PC-3 (cell line): Measurements from ENCODE around the gene ACOT13. TPM values are rescaled to one million over a fixed set of nuclear protein-coding genes. Genes with fewer than 3 reads are reported as not detected.

ENCODE experiments used
- ATAC-seq: fragments of 200-7000 bp; cut with Tn5 transposase; 2 replicates; pipeline ENCODE4 v1.9.1; 2020; ENCODE audit warnings: mild to moderate bottlenecking, moderate library complexity
- BruUV-seq: library from RNA; stranded (reverse); fragments of 400-500 nt; replicated peaks from 2 replicates; lab custom pipeline; 2021; lab: Mats Ljungman, UMichigan
- CTCF ChIA-PET: fragments of 300-600 bp; sonication (Branson Sonifier 250); formaldehyde crosslinking; loops from one replicate; lab custom pipeline; 2022; ENCODE audit warnings: antibody characterized with exemption; lab: Charles Lee
- POLR2A ChIA-PET: fragments of 300-600 bp; sonication (Branson Sonifier 250); formaldehyde crosslinking; loops from one replicate; lab custom pipeline; 2022; ENCODE audit warnings: antibody characterized with exemption; ENCODE audit not compliant: unreplicated experiment; lab: Charles Lee
- DNase-seq: peaks from one replicate; pipeline ENCODE4 v3.0.0-alpha.2; 2015
- H2AFZ ChIP-seq: fragments of 300-600 bp; sonication (generic); 2 replicates; pipeline ENCODE4 v1.6.0; 2016; ENCODE audit warnings: antibody characterized with exemption, low read length
- H3F3A ChIP-seq: fragments of 300-600 bp; sonication (generic); one replicate; pipeline ENCODE4 v1.6.0; 2017; ENCODE audit warnings: antibody characterized with exemption, low read length, control low read depth, mild to moderate bottlenecking; ENCODE audit not compliant: unreplicated experiment
- H3K27ac ChIP-seq: fragments of 300-600 bp; sonication (generic); 2 replicates; pipeline ENCODE4 v1.5.1; 2016; ENCODE audit warnings: mild to moderate bottlenecking, low read length
- H3K27me3 ChIP-seq: fragments of 300-600 bp; sonication (generic); 2 replicates; pipeline ENCODE4 v1.6.1; 2016; ENCODE audit warnings: low read length, mixed read lengths
- H3K36me3 ChIP-seq: fragments of 300-600 bp; sonication (generic); 2 replicates; pipeline ENCODE4 v1.6.1; 2016; ENCODE audit warnings: low read depth, mixed run types, low read length, mixed read lengths
- H3K4me1 ChIP-seq: fragments of 300-600 bp; sonication (generic); 2 replicates; pipeline ENCODE4 v1.5.1; 2016; ENCODE audit warnings: low read length; ENCODE audit not compliant: insufficient read depth
- H3K4me2 ChIP-seq: fragments of 300-600 bp; sonication (generic); 2 replicates; pipeline ENCODE4 v1.6.0; 2016; ENCODE audit warnings: low read length
- H3K4me3 ChIP-seq: fragments of 300-600 bp; sonication (generic); 2 replicates; pipeline ENCODE4 v1.5.1; 2016; ENCODE audit warnings: mild to moderate bottlenecking, low read length, mixed read lengths
- H3K79me2 ChIP-seq: fragments of 300-600 bp; sonication (generic); 2 replicates; pipeline ENCODE4 v1.6.1; 2017; ENCODE audit warnings: low read length, mixed read lengths
- H3K9ac ChIP-seq: fragments of 300-600 bp; sonication (generic); 2 replicates; pipeline ENCODE4 v1.6.0; 2016; ENCODE audit warnings: mild to moderate bottlenecking, low read length
- H3K9me2 ChIP-seq: fragments of 300-600 bp; sonication (generic); replicated peaks from 2 replicates; pipeline ENCODE4 v1.6.1; 2016; ENCODE audit warnings: mixed run types, low read length, mixed read lengths
- H3K9me3 ChIP-seq: fragments of 300-600 bp; sonication (generic); 2 replicates; pipeline ENCODE4 v1.6.1; 2016; ENCODE audit warnings: low read length, mixed read lengths
- H4K20me1 ChIP-seq: fragments of 300-600 bp; sonication (generic); 2 replicates; pipeline ENCODE4 v1.6.1; 2016; ENCODE audit warnings: low read length, mixed read lengths
- EZH2 ChIP-seq: fragments of 300-600 bp; sonication (generic); IDR thresholded peaks from one replicate; pipeline ENCODE4 v1.6.1; 2017; ENCODE audit warnings: antibody characterized with exemption, mild to moderate bottlenecking, low read length; ENCODE audit not compliant: unreplicated experiment
- EZH2phosphoT487 ChIP-seq: fragments of 300-600 bp; sonication (generic); IDR thresholded peaks from 2 replicates; pipeline ENCODE4 v1.6.1; 2018; ENCODE audit warnings: mild to moderate bottlenecking, antibody characterized with exemption, low read length, borderline replicate concordance
- intact Hi-C: fragments of 100-400 bp; cut with micrococcal nuclease; formaldehyde crosslinking; loops from 2 replicates; pipeline ENCODE4 v1.9.0; 2023
- total RNA-seq: library from RNA; depleted of rRNA; stranded (reverse); fragments of >200 nt; gene quantifications from 2 replicates; pipeline ENCODE4 v1.2.3, GENCODE V29; 2014
- TF ChIP-seq, protein P1 (sequence below): fragments of 300-600 bp; sonication (generic); conservative IDR thresholded peaks from 2 replicates; pipeline ENCODE4 v1.5.1; 2017; ENCODE audit warnings: antibody characterized with exemption, low read depth, mild to moderate bottlenecking, low read length

The ACOT13 gene
- total RNA-seq, 1 experiment from 2014 or later, result 13.5 TPM

DNA sequence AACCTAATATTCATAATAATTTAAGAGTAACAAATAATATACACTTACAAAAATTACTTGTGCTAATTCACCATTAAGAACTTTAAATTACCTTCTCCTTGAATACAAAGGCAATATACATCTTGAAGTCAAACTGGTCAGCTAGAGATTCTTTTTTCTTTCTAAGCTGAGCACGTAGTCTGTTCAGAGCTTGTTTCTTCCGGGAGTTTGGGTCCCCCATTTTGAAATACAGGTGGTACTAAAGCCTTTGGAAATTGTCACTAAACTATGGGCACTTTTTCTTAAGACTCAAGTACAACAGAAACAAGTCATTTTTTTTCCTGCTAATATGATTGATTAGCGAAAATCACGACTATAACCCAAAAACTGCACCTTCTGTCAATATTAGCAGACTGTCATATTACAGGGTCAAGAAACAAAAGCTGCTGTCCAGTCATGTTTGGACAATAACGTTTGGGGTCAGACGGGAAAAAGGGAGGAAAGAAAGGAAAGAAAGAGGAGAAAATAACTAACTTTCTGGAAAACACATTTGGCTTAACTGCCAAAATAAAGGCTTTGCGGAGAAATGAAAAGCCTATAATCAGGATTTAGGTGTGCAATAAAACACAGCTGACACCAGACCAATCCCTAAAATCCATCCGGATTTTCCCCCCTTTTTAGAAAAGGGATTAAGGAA, 51.7 kb downstream of the ACOT13 start:
- H3K9me2 ChIP-seq, result no peaks in the 10 kb centered on the region
- BruUV-seq, result no TSS peak
- peak overlapping the region; percentile 99 for H3K4me3 ChIP-seq
- H3K27ac ChIP-seq, result peak overlapping the region; percentile 40
- intact Hi-C loops, result no loop called here
- peaks cover 71% of the 10 kb centered on the region for H3K79me2 ChIP-seq
- H3K4me1 ChIP-seq, result peaks cover 23% of the 10 kb centered on the region
- H2AFZ ChIP-seq, result no peak overlapping the region
- H3K36me3 ChIP-seq, result peaks cover 44% of the 10 kb centered on the region
- H3K27me3 ChIP-seq, result no peaks in the 10 kb centered on the region
- no peaks in the 10 kb centered on the region for H3K9me3 ChIP-seq
- CTCF ChIA-PET, result interaction anchor here (0.5 to 0.6 kb wide), 2 partner anchors 299 to 330 kb away, joined by 3 to 10 read pairs; no protein-coding TSS in a partner anchor
- H3F3A ChIP-seq, result no peaks in the 10 kb centered on the region
- peak overlapping the region; percentile 84 for H3K4me2 ChIP-seq
- POLR2A ChIA-PET, result interaction anchor here (0.6 kb wide), 1 partner anchor 28 kb away, joined by 4 read pairs; no protein-coding TSS in a partner anchor
- peaks cover 53% of the 10 kb centered on the region for H4K20me1 ChIP-seq
- DNase-seq (no peak), ATAC-seq (no peak)
- H3K9ac ChIP-seq, result peak overlapping the region; percentile 100
- TF ChIP-seq EZH2phosphoT487 (no peak), EZH2 (no peak)
- TF ChIP-seq, protein P1, sequence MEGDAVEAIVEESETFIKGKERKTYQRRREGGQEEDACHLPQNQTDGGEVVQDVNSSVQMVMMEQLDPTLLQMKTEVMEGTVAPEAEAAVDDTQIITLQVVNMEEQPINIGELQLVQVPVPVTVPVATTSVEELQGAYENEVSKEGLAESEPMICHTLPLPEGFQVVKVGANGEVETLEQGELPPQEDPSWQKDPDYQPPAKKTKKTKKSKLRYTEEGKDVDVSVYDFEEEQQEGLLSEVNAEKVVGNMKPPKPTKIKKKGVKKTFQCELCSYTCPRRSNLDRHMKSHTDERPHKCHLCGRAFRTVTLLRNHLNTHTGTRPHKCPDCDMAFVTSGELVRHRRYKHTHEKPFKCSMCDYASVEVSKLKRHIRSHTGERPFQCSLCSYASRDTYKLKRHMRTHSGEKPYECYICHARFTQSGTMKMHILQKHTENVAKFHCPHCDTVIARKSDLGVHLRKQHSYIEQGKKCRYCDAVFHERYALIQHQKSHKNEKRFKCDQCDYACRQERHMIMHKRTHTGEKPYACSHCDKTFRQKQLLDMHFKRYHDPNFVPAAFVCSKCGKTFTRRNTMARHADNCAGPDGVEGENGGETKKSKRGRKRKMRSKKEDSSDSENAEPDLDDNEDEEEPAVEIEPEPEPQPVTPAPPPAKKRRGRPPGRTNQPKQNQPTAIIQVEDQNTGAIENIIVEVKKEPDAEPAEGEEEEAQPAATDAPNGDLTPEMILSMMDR, result no peak

DNA sequence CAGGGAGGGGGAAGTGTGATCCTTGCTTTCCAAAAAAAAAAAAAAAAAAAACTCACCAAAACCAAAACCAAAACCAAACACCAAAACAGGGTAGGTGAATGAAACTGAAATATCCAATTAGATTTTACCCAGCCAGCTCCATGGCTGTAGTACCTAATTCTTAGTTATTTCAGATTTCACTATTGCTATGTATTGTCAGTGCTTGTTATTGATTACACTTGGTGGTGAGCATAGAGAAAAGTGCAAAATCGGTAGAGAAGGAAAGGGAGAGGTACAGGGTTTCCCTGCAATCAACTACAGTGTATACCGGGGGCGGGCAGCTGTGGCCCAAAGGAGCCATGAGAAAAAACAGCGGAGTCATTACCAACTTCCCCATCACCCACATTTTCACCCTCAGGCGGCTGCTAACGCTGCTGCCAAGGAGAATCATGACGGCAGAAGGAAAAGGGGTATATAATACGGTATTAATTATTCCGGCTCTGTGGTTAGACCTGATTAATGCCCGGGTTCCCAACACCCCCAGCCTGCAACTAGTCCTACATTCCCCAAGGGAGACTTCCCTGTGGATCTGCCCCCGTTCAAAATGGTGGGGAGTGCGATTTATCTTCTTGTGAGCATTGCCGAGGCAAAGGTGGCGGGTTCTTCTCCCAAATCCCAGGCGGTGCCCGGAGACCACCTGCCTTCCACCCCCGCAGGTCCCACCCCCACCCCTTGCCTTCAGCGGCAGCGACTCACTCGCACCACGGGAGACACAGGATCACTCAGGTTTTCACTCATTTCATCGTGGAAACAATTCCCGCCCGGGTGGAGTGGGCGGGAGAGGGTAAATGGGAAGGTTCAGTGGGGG, 52.5 kb downstream of the ACOT13 start, which contains the start of gene C6orf62:
Gene C6orf62 (minus strand): TSS at position 30 of the 847 bp plus-strand sequence. CDS start 486 bp downstream, outside the sequence.
- ATAC-seq, result no peak

More for the DNA sequence above, 52.5 kb downstream of the ACOT13 start, which contains the start of gene C6orf62:
- H3K36me3 ChIP-seq, result peaks cover 37% of the 10 kb centered on the region
- H3K4me3 ChIP-seq, result peak within 1 kb of the TSS; percentile 99
- no TSS peak for BruUV-seq
- peak; percentile 37 for DNase-seq
- H4K20me1 ChIP-seq, result peaks cover 46% of the 10 kb centered on the region
- CTCF ChIA-PET, result interaction anchor here (0.6 kb wide), 2 partner anchors 71 to 330 kb away, joined by 5 to 10 read pairs; no protein-coding TSS in a partner anchor
- H3F3A ChIP-seq, result no peaks in the 10 kb centered on the region
- no peak for TF ChIP-seq EZH2phosphoT487
- TF ChIP-seq EZH2, result no peak
- TF ChIP-seq, protein P1, result no peak
- peak within 1 kb of the TSS; percentile 89 for H3K27ac ChIP-seq
- H3K4me1 ChIP-seq, result peaks cover 23% of the 10 kb centered on the region
- H2AFZ ChIP-seq, result no peak within 1 kb of the TSS
- H3K9me3 ChIP-seq, result no peaks in the 10 kb centered on the region
- H3K9ac ChIP-seq, result peak within 1 kb of the TSS; percentile 100
- H3K27me3 ChIP-seq, result no peaks in the 10 kb centered on the region
- H3K79me2 ChIP-seq, result peaks cover 63% of the 10 kb centered on the region
- POLR2A ChIA-PET, result interaction anchor here (0.8 kb wide), 1 partner anchor 24 kb away, joined by 4 read pairs; no protein-coding TSS in a partner anchor
- no peaks in the 10 kb centered on the region for H3K9me2 ChIP-seq
- intact Hi-C loops, result no loop called here
- peak within 1 kb of the TSS; percentile 84 for H3K4me2 ChIP-seq
